GM12801 (cell line): ENCODE results near the gene ASGR1.

Experiments used
- TF ChIP-seq, protein P1 (sequence below): IDR thresholded peaks from one replicate; pipeline ENCODE4 v1.5.1; 2011; ENCODE audit warnings: control low read depth; ENCODE audit not compliant: insufficient read length; ENCODE audit errors: extremely low read depth

Gene ASGR1

DNA sequence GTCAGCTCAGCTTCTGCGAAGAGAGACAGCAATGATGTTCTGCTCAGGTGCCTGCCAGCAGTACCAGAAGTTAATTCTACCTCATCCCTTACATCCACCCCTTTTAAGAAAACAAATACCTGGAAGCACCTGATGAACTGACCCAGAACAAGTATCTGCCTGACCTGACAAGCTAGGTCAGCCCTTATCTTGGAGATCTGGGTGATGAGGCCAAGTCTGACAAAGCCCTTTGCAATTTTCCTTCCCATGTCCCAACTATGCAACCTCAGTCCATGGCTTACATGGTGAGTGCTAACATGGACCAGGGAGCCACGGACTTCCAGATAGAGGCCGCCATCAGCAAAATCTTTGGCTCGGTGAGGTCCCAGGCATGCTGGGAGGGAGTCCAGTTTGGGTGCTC, 44.2 kb upstream of the ASGR1 start:
- TF ChIP-seq, protein P1, sequence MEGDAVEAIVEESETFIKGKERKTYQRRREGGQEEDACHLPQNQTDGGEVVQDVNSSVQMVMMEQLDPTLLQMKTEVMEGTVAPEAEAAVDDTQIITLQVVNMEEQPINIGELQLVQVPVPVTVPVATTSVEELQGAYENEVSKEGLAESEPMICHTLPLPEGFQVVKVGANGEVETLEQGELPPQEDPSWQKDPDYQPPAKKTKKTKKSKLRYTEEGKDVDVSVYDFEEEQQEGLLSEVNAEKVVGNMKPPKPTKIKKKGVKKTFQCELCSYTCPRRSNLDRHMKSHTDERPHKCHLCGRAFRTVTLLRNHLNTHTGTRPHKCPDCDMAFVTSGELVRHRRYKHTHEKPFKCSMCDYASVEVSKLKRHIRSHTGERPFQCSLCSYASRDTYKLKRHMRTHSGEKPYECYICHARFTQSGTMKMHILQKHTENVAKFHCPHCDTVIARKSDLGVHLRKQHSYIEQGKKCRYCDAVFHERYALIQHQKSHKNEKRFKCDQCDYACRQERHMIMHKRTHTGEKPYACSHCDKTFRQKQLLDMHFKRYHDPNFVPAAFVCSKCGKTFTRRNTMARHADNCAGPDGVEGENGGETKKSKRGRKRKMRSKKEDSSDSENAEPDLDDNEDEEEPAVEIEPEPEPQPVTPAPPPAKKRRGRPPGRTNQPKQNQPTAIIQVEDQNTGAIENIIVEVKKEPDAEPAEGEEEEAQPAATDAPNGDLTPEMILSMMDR, result no peak

DNA sequence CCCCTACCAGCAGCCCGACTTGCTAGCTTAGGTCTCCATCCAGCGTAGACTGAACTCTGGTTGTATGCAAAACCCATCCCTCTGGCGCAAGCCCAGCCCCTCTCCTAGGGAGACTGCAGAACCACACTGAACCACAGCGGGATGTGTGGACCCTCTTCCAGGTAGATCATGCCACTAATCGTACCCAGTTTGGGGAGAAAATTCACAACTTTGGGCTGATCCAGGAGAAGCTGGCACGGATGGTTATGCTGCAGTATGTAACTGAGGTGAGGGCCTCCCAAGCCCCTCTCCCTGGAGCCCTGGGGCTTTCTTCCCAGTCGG, 43.8 kb upstream of the ASGR1 start:
- TF ChIP-seq, protein P1, result no peak

DNA sequence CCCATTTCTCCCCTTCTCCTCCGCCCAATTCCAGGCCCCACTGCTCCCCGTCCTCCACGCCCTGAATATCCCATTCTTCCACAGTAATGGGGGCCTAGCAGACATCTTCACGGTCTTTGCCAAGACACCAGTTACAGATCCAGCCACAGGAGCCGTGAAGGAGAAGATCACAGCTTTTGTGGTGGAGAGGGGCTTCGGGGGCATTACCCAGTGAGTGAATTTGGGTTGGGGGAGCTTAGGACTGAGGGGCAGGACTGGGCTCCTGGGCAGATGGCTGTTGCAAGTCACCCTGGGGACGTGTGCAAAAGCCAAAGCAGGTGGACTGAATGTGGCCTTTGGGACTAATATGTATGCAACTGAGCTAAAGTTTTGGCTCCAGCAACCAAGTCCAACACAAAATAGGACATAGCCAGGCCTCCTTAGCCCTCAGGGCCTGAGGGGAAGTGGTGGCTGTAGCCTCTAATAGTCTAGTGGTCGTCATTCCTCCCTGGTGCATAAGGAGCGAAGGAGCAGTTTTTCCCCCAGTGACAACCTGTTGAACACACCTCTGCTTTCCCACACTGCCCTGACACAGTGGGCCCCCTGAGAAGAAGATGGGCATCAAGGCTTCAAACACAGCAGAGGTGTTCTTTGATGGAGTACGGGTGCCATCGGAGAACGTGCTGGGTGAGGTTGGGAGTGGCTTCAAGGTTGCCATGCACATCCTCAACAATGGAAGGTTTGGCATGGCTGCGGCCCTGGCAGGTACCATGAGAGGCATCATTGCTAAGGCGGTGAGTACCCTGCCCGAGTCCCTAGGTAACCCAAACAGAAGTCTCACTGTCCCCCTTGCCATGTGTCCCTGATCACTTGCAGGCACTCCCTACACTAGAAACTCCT, 43.2 kb upstream of the ASGR1 start:
- TF ChIP-seq, protein P1, result no peak

DNA sequence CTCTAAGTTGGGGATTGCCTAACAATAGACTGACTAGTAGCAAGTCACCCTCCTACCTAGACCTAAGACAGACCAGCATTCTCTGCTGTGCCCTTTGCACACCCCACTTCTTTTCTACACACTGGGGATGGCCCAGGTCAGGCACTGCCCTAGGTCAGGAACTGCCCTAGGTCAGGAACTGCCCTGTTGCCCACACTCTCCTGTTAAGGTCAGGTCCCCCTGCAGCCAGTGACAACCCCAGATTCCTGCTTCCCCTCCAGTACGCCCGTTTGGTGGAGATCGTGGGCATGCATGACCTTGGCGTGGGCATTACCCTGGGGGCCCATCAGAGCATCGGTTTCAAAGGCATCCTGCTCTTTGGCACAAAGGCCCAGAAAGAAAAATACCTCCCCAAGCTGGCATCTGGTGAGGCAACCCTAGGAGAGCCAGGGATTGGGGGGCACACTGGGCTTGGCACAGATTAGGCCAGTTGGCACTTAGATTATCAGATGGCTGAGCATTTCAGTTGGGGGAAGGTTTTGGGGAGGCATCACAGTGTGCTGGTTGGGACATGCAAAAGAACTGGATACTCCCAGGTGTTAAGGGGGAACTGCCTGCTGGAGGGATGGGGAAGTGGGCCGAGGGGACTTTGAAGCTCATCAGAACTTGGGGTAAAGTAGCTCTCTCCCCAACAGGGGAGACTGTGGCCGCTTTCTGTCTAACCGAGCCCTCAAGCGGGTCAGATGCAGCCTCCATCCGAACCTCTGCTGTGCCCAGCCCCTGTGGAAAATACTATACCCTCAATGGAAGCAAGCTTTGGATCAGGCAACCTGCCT, 42.3 kb upstream of the ASGR1 start:
- TF ChIP-seq, protein P1, result no peak

DNA sequence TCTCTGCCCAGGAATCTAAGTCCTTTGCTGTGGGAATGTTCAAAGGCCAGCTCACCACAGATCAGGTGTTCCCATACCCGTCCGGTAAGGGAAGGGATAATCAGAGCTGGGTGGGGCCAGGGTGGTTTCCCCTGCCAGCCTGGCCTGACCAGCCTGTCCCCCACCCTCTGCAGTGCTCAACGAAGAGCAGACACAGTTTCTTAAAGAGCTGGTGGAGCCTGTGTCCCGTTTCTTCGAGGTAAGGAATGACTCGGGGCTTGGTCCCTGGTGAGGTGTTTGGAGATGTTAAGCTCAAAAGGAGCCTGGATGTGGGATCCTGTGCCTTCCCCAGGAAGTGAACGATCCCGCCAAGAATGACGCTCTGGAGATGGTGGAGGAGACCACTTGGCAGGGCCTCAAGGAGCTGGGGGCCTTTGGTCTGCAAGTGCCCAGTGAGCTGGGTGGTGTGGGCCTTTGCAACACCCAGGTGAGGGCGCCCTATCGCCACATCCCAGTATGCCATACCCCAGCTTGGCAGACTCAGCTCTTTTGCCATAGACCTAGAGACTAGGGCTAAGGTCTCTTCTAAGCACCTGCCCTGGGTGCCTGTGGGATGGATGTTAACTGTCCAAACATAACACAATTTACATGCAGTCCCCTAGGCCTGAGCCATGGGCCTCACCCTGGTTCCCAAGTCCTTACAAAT, 41.6 kb upstream of the ASGR1 start:
- TF ChIP-seq, protein P1, result no peak

DNA sequence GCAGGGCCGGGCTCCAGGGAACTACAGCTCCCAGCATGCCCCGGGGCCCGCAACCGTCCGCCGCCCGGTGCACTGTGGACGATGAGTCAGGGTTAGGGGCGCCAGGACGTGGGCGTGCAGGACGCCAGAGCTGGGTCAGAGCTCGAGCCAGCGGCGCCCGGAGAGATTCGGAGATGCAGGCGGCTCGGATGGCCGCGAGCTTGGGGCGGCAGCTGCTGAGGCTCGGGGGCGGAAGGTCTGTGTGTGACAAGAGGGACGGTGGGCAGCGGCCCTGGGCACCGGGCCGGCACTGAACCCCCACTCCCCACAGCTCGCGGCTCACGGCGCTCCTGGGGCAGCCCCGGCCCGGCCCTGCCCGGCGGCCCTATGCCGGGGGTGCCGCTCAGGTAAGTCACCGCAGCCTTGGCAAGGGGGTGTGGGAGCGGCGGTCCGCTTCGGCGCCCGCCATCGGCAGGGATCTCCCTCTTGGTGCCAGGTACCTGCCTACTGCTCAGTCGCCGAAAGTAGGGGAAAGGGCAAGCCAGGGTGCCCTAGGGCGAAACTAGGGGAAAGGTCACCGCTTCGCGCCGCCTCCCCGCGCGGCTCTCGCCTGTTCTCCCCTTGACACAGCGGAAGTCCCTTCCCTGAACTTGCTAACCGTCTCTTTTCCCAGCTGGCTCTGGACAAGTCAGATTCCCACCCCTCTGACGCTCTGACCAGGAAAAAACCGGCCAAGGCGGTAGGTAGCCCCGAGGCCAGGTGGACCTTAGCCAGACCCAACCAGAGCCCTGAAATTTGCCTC, 40.8 kb upstream of the ASGR1 start, which contains the start of the genes ACADVL and DLG4:
ACADVL (plus strand) TSS at position 127 of the 781 bp plus-strand sequence; CDS start at position 174, 47 bp downstream.
DLG4 (minus strand) TSS at position 25 of the 781 bp plus-strand sequence.
- TF ChIP-seq, protein P1, result no peak
